Body of pancreas (tissue), 4 donors: ENCODE results near the gene CEMIP2.

Experiments used
- POLR2A ChIP-seq, 3 donors: fragments of 450-650 bp; IDR thresholded peaks; one replicate each; pipeline ENCODE4 v1.6.1; 2016; ENCODE audit warnings: antibody characterized with exemption in 3 of 3, mild to moderate bottlenecking in 2 of 3
- TF ChIP-seq, protein P1 (sequence below), 7 experiments: fragments of 450-650 bp in 4 of 7; fragments of 200-600 bp in 3 of 7; sonication (generic) in 3 of 7; IDR thresholded peaks; one replicate each; pipeline ENCODE4 v1.5.1; 2016 to 2019; ENCODE audit warnings: antibody characterized with exemption in 7 of 7

DNA sequence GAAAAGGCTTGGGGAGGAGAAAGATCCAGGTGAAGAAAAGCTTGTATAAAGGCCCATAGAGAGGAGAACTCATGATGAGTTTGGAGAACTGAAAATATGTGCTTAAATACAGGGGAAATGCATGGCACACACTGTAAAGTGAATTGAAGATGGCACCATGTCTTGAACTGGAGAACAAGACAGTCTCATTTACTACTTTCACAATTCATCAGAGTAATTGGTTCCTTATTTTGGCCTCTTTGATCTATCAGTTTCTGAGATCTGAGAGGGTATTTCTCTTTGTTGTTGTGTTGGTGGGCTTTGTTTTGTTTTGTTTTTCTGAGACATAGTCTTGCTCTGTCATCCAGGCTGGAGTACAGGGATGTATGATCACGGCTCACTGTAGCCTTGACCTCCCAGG, 98.2 kb downstream of the CEMIP2 start:
- TF ChIP-seq, protein P1, sequence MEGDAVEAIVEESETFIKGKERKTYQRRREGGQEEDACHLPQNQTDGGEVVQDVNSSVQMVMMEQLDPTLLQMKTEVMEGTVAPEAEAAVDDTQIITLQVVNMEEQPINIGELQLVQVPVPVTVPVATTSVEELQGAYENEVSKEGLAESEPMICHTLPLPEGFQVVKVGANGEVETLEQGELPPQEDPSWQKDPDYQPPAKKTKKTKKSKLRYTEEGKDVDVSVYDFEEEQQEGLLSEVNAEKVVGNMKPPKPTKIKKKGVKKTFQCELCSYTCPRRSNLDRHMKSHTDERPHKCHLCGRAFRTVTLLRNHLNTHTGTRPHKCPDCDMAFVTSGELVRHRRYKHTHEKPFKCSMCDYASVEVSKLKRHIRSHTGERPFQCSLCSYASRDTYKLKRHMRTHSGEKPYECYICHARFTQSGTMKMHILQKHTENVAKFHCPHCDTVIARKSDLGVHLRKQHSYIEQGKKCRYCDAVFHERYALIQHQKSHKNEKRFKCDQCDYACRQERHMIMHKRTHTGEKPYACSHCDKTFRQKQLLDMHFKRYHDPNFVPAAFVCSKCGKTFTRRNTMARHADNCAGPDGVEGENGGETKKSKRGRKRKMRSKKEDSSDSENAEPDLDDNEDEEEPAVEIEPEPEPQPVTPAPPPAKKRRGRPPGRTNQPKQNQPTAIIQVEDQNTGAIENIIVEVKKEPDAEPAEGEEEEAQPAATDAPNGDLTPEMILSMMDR (IDR thresholded peaks at IDR 0.05) = no peak
- TF ChIP-seq POLR2A (IDR thresholded peaks at IDR 0.05) = no peak
